ENCODE results near the gene PAFAH1B2. TPM values are rescaled to one million over a fixed set of nuclear protein-coding genes. Genes with fewer than 3 reads are reported as not detected.

PAFAH1B2 gene
- total and polyA plus RNA-seq, 2 of the 8 experiments (the other 6 are each of a cell fraction or from before 2014, with no cell fraction given) = 38.2 to 161 TPM

- Histone ChIP-seq H3K79me2 (ENCODE audit: control insufficient read depth in 1 of 2, insufficient read depth in 2 of 2, low read length in 2 of 2) (peaks cover 2 to 22% of the 10 kb centered on the region in 2 experiments; a peak in 3 of 4 replicates), H3K4me2 (ENCODE audit: insufficient read depth in 1 of 2, low read depth in 2 of 2, low read length in 2 of 2) (no peak overlapping the region), H3K36me3 (ENCODE audit: control insufficient read depth in 2 of 4, insufficient read depth in 4 of 4, low read length in 3 of 4) (no peaks in the 10 kb centered on the region), H4K8ac (ENCODE audit: extremely low read depth, insufficient read depth, low read length) (no peak overlapping the region), H3K4me1 (replicated peaks in 1 of 4; ENCODE audit: control insufficient read depth in 3 of 4, insufficient read depth in 4 of 4, low read length in 3 of 4) (peaks cover 5 to 12% (median 7%) of the 10 kb centered on the region in 4 experiments; a peak in 6 of 7 replicates), H3K79me1 (ENCODE audit: low read depth, low read length) (peaks cover 4% of the 10 kb centered on the region), H2BK5ac (ENCODE audit: low read depth, low read length) (no peak overlapping the region), H3K27me3 (replicated peaks in 1 of 4; ENCODE audit: control insufficient read depth in 3 of 4, extremely low read depth in 1 of 4, insufficient read depth in 3 of 4, low read length in 3 of 4) (no peaks in the 10 kb centered on the region), H2BK12ac (ENCODE audit: low read depth, low read length) (no peak overlapping the region), H3K27ac (ENCODE audit: low read depth, low read length) (no peak overlapping the region), H3K56ac (replicated peaks; ENCODE audit: insufficient read length, low read depth, low read length) (no peak overlapping the region), H2BK120ac (replicated peaks; ENCODE audit: low read depth, low read length) (no peak overlapping the region), H2AK5ac (ENCODE audit: low read depth, low read length) (no peak overlapping the region), H4K20me1 (replicated peaks in 1 of 2; ENCODE audit: control insufficient read depth in 1 of 2, insufficient read depth in 2 of 2, low read length in 2 of 2) (peaks cover 6 to 8% of the 10 kb centered on the region in 2 experiments), H3K9ac (replicated peaks in 1 of 4; ENCODE audit: extremely low read depth in 1 of 4, low read depth in 3 of 4, low read length in 3 of 4) (no peak overlapping the region), H2BK15ac (ENCODE audit: low read length) (no peak overlapping the region), H3K14ac (ENCODE audit: insufficient read length) (no peak overlapping the region), H3K23ac (ENCODE audit: insufficient read length) (no peak overlapping the region), H3K18ac (ENCODE audit: extremely low read depth, low read length) (no peak overlapping the region), H2AFZ (ENCODE audit: low read length) (no peak overlapping the region), H3K23me2 (ENCODE audit: low read depth, low read length) (no peaks in the 10 kb centered on the region; the same call in 1 of the 2 replicates), H3K4ac (replicated peaks; ENCODE audit: insufficient read length, low read depth, low read length) (no peak overlapping the region), H3K4me3 (ENCODE audit: extremely low read depth in 1 of 4, insufficient read depth in 2 of 4, low read depth in 3 of 4, low read length in 4 of 4) (no peak overlapping the region), H4K5ac (ENCODE audit: insufficient read length, low read depth, low read length) (no peak overlapping the region), H2BK20ac (ENCODE audit: low read length) (no peak overlapping the region), H4K91ac (replicated peaks; ENCODE audit: insufficient read length, low read length) (no peak overlapping the region), H3K9me3 (ENCODE audit: insufficient read depth in 2 of 2, low read depth in 1 of 2, low read length in 1 of 2) (no peaks in the 10 kb centered on the region)
- CTCF ChIA-PET (ENCODE audit: partially characterized antibody) = interaction anchor here (1.0 kb wide), 1 partner anchor 8 kb away, joined by 3 read pairs; no protein-coding TSS in a partner anchor
- DNase-seq (ENCODE audit: low read depth in 1 of 2, low spot score in 2 of 2) = no peak
- 90 to 100% methylated on average over 1 to 3 of the region's 3 CpGs for WGBS, 2 experiments (ENCODE audit: extremely low coverage in 1 of 2, insufficient coverage in 1 of 2, insufficient read length in 1 of 2, insufficient replicate concordance in 2 of 2, low coverage in 1 of 2, low lambda C conversion rate in 2 of 2, missing lambda C conversion rate in 1 of 2)
- POLR2A ChIA-PET (ENCODE audit: partially characterized antibody) = no interaction called here
- no peak for FAIRE-seq
- TF ChIP-seq CBX5 (IDR thresholded peaks at IDR 0.05; ENCODE audit: low read depth, low read length) (no peak), NRF1 (IDR thresholded peaks at IDR 0.05; ENCODE audit: low read depth, low read length) (no peak), SP1 (IDR thresholded peaks at IDR 0.05; ENCODE audit: low read depth, low read length) (no peak), USF2 (IDR thresholded peaks at IDR 0.05; ENCODE audit: low read length) (no peak), ATF2 (IDR thresholded peaks at IDR 0.05; ENCODE audit: low read length) (no peak), EGR1 (IDR thresholded peaks at IDR 0.05; ENCODE audit: borderline replicate concordance, low read depth, low read length) (no peak), YY1 (IDR thresholded peaks at IDR 0.05; ENCODE audit: low read depth, low read length) (no peak), SIX5 (IDR thresholded peaks at IDR 0.05; ENCODE audit: low read depth, low read length) (no peak), TCF12 (IDR thresholded peaks at IDR 0.05; ENCODE audit: low read depth, low read length) (no peak), CEBPB (IDR thresholded peaks at IDR 0.05; ENCODE audit: low read depth, low read length) (no peak)
Observed at GRCh38 chr11:117100556-117100955, 43.5 kb upstream of the PAFAH1B2 start.

All from H1 (cell line).